SK-N-SH (cell line): ENCODE measurements around the gene TOM1L2. TPM values are rescaled to one million over a fixed set of nuclear protein-coding genes. Genes with fewer than 3 reads are reported as not detected.

Experiments used
- CTCF ChIA-PET: fragments of 300-600, 350-600 bp; formaldehyde crosslinking; extraction: SDS; loops from one replicate; lab custom pipeline; 2021; lab: Yijun Ruan, JAX
- POLR2A ChIA-PET: fragments of 350-600 bp; sonication (Branson Sonifier 250); formaldehyde crosslinking; extraction: SDS; loops from one replicate; lab custom pipeline; 2020; ENCODE audit warnings: antibody characterized with exemption, inconsistent platforms; lab: Yijun Ruan, JAX
- DNase-seq: peaks from one replicate; pipeline ENCODE4 v3.0.0; 2012
- H2AFZ ChIP-seq: fragments of 200-600 bp; sonication (generic); 2 replicates; pipeline ENCODE4 v1.8.1; 2016; ENCODE audit warnings: antibody characterized with exemption, mild to moderate bottlenecking, low read depth
- H3F3A ChIP-seq: fragments of 200-600 bp; sonication (generic); replicated peaks from 2 replicates; pipeline ENCODE3; 2016; ENCODE audit warnings: antibody characterized with exemption, mild to moderate bottlenecking; ENCODE audit not compliant: insufficient read depth
- H3K27ac ChIP-seq, 2 experiments: fragments of 200-500 bp in 1 of 2; fragments of 200-600 bp in 1 of 2; sonication (Bioruptor generic) in 1 of 2; sonication (generic), shearing (Covaris generic) in 1 of 2; 2 replicates each; pipeline versions ENCODE4 v1.5.1 to v1.6.1; 2014 to 2016; ENCODE audit warnings: low read depth in 2 of 2, inconsistent platforms in 1 of 2, low read length in 1 of 2, mild to moderate bottlenecking in 1 of 2, mixed read lengths in 1 of 2
- H3K27me3 ChIP-seq: fragments of 200-600 bp; sonication (generic), shearing (Covaris generic); 2 replicates; pipeline ENCODE4 v1.6.1; 2016; ENCODE audit warnings: mixed run types; ENCODE audit not compliant: insufficient read depth
- H3K36me3 ChIP-seq, 2 experiments: fragments of 200-500 bp in 1 of 2; fragments of 200-600 bp in 1 of 2; sonication (Bioruptor generic) in 1 of 2; sonication (generic) in 1 of 2; replicated peaks in 1 of 2; 2 replicates each; pipeline versions ENCODE3 to v1.5.1; 2014 to 2016; ENCODE audit warnings: low read length in 1 of 2, mild to moderate bottlenecking in 1 of 2; ENCODE audit not compliant: insufficient read depth in 2 of 2, control insufficient read depth in 1 of 2
- H3K4me1 ChIP-seq, 2 experiments: fragments of 200-500 bp in 1 of 2; fragments of 200-600 bp in 1 of 2; sonication (Bioruptor generic) in 1 of 2; sonication (generic), shearing (Covaris generic) in 1 of 2; 2 replicates each; pipeline versions ENCODE4 v1.5.1 to v1.6.1; 2014 to 2016; ENCODE audit warnings: low read depth in 1 of 2, low read length in 1 of 2, mixed run types in 1 of 2; ENCODE audit not compliant: insufficient read depth in 2 of 2, control insufficient read depth in 1 of 2
- H3K4me2 ChIP-seq: fragments of 200-600 bp; sonication (generic), shearing (Covaris generic); 2 replicates; pipeline ENCODE4 v1.6.1; 2017; ENCODE audit warnings: mixed run types
- H3K4me3 ChIP-seq, 2 experiments: fragments of 200-500 bp in 1 of 2; fragments of 200-600 bp in 1 of 2; sonication (Bioruptor generic) in 1 of 2; sonication (generic), shearing (Covaris generic) in 1 of 2; 2 replicates each; pipeline versions ENCODE4 v1.5.1 to v1.8.1; 2014 to 2016; ENCODE audit warnings: low read depth in 2 of 2, inconsistent platforms in 1 of 2, low read length in 1 of 2, mild to moderate bottlenecking in 1 of 2, mixed read lengths in 1 of 2, moderate library complexity in 1 of 2
- H3K79me2 ChIP-seq: fragments of 200-600 bp; sonication (generic); 2 replicates; pipeline ENCODE4 v1.8.1; 2017; ENCODE audit warnings: mild to moderate bottlenecking; ENCODE audit not compliant: insufficient read depth
- H3K9ac ChIP-seq: fragments of 200-600 bp; sonication (generic); 2 replicates; pipeline ENCODE4 v1.6.1; 2017; ENCODE audit warnings: mixed run types
- H3K9me2 ChIP-seq: fragments of 200-600 bp; sonication (generic); 2 replicates; pipeline ENCODE4 v1.6.1; 2017; ENCODE audit warnings: mixed run types
- H3K9me3 ChIP-seq: fragments of 200-600 bp; sonication (generic); 2 replicates; pipeline ENCODE4 v1.6.1; 2017; ENCODE audit warnings: mixed run types, mild to moderate bottlenecking, moderate library complexity
- H4K20me1 ChIP-seq: fragments of 200-600 bp; sonication (generic); 2 replicates; pipeline ENCODE4 v1.6.1; 2017; ENCODE audit warnings: mild to moderate bottlenecking, mixed run types; ENCODE audit not compliant: insufficient read depth
- ELF1 ChIP-seq: IDR thresholded peaks from 2 replicates; pipeline ENCODE4 v1.4.0; 2012
- FOSL2 ChIP-seq: IDR thresholded peaks from 2 replicates; pipeline ENCODE4 v1.4.0; 2012; ENCODE audit warnings: low read depth, mild to moderate bottlenecking, moderate library complexity, borderline replicate concordance
- GATA2 ChIP-seq: sonication (generic); formaldehyde crosslinking; IDR thresholded peaks from 2 replicates; pipeline ENCODE4 v1.5.0; 2020; ENCODE audit warnings: mild to moderate bottlenecking, missing genetic modification reagents
- MXI1 ChIP-seq: IDR thresholded peaks from 2 replicates; pipeline ENCODE4 v1.6.1; 2012; ENCODE audit warnings: mild to moderate bottlenecking, low read depth, low read length, improper control_type of control experiment
- NFIC ChIP-seq: IDR thresholded peaks from 2 replicates; pipeline ENCODE4 v1.4.0; 2012; ENCODE audit warnings: borderline replicate concordance
- RAD21 ChIP-seq: IDR thresholded peaks from 2 replicates; pipeline ENCODE4 v1.6.1; 2012; ENCODE audit warnings: mild to moderate bottlenecking, low read length
- RCOR1 ChIP-seq: fragments of 150-350 bp; IDR thresholded peaks from 2 replicates; pipeline ENCODE4 v1.6.1; 2017; ENCODE audit warnings: antibody characterized with exemption, low read length
- RFX5 ChIP-seq: IDR thresholded peaks from 2 replicates; pipeline ENCODE4 v1.6.1; 2012; ENCODE audit warnings: mild to moderate bottlenecking, improper control_type of control experiment, low read length
- WGBS: methylation state at CpG from one replicate; pipeline ENCODE4 v1.1.6; 2017; ENCODE audit warnings: low lambda C conversion rate; 5-methylcytosine and 5-hydroxymethylcytosine counted together
- polyA plus RNA-seq, 3 experiments: library from polyadenylated mRNA; depleted of rRNA; stranded (reverse); fragments of >200 nt; gene quantifications; 2 replicates each; pipeline ENCODE4 v1.2.3, GENCODE V29; 2012
- TF ChIP-seq, protein P1 (sequence below): fragments of 200-600 bp; sonication (generic); IDR thresholded peaks from 2 replicates; pipeline ENCODE4 v1.6.1; 2017; ENCODE audit warnings: antibody characterized with exemption, mild to moderate bottlenecking, moderate library complexity
- TF ChIP-seq, protein P2 (sequence below): fragments of 150-350 bp; IDR thresholded peaks from 2 replicates; pipeline ENCODE4 v1.6.1; 2016; ENCODE audit warnings: mild to moderate bottlenecking, low read depth, low read length

Gene TOM1L2
- polyA plus RNA-seq, 1 of the 3 experiments (the other 2 are of a cell fraction): 85.4 TPM

DNA sequence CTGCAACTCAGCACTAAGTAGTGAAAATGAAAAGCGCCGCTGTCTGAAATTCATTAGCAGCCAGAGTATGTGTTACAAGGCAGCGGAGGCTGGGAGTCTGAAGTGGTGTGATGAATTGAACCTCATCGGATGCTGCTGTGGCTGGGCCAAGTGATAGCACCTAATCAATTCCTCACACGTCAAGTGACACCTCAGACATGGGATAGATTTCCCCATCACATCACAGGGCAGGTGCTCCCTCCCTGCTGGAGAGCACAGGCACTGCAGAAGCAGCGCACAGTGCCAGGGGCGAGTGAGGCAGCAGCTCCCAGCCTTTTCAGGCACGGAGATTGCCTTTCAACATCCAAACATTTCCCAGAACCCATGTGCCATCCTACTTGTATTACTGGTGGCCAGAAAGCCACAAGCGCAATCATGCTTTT, 32.7 kb upstream of the TOM1L2 start:
- H3K4me2 ChIP-seq: no peak overlapping the region
- no peak overlapping the region for H3K4me3 ChIP-seq
- H3K4me1 ChIP-seq: peaks cover 11 to 30% of the 10 kb centered on the region in 2 experiments; a peak in 3 of 4 replicates
- H3K9ac ChIP-seq: no peak overlapping the region
- H3K27ac ChIP-seq: no peak overlapping the region
- no peaks in the 10 kb centered on the region for H3K9me3 ChIP-seq
- no peaks in the 10 kb centered on the region for H3K9me2 ChIP-seq
- ChIA-PET POLR2A (no interaction called here), CTCF (interaction anchor here (1.4 to 2.9 kb wide), 4 partner anchors 9 to 114 kb away, joined by 3 to 10 read pairs (median 8); no protein-coding TSS in a partner anchor)
- H3K79me2 ChIP-seq: no peaks in the 10 kb centered on the region
- no peaks in the 10 kb centered on the region for H3K36me3 ChIP-seq
- WGBS: 93% methylated on average over 9 of the region's 9 CpGs
- H3K27me3 ChIP-seq: no peaks in the 10 kb centered on the region
- no peak for DNase-seq
- H2AFZ ChIP-seq: no peak overlapping the region
- no peaks in the 10 kb centered on the region for H4K20me1 ChIP-seq
- TF ChIP-seq, protein P1, sequence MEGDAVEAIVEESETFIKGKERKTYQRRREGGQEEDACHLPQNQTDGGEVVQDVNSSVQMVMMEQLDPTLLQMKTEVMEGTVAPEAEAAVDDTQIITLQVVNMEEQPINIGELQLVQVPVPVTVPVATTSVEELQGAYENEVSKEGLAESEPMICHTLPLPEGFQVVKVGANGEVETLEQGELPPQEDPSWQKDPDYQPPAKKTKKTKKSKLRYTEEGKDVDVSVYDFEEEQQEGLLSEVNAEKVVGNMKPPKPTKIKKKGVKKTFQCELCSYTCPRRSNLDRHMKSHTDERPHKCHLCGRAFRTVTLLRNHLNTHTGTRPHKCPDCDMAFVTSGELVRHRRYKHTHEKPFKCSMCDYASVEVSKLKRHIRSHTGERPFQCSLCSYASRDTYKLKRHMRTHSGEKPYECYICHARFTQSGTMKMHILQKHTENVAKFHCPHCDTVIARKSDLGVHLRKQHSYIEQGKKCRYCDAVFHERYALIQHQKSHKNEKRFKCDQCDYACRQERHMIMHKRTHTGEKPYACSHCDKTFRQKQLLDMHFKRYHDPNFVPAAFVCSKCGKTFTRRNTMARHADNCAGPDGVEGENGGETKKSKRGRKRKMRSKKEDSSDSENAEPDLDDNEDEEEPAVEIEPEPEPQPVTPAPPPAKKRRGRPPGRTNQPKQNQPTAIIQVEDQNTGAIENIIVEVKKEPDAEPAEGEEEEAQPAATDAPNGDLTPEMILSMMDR: 0 out of 2 replicates have a peak, but pooled peaks have one; percentile 28
- no peak for TF ChIP-seq FOSL2
- peaks cover 5% of the 10 kb centered on the region for H3F3A ChIP-seq

- DNase-seq: no peak
- no peak overlapping the region for H3K4me3 ChIP-seq
- 87% methylated on average over 8 of the region's 9 CpGs for WGBS
- H4K20me1 ChIP-seq: no peaks in the 10 kb centered on the region
- no peaks in the 10 kb centered on the region for H3K36me3 ChIP-seq
- no peak overlapping the region for H3K9ac ChIP-seq
- H3K4me2 ChIP-seq: no peak overlapping the region
- no peaks in the 10 kb centered on the region for H3K27me3 ChIP-seq
- peaks cover 9 to 32% of the 10 kb centered on the region in 2 experiments; a peak in 3 of 4 replicates for H3K4me1 ChIP-seq
- H2AFZ ChIP-seq: no peak overlapping the region
- no peaks in the 10 kb centered on the region for H3K79me2 ChIP-seq
- H3K27ac ChIP-seq: no peak overlapping the region
- H3K9me2 ChIP-seq: no peaks in the 10 kb centered on the region
- ChIA-PET CTCF (interaction anchor here (0.6 to 2.9 kb wide), 5 partner anchors 9 to 113 kb away, joined by 3 to 10 read pairs (median 6); no protein-coding TSS in a partner anchor), POLR2A (no interaction called here)
- H3K9me3 ChIP-seq: no peaks in the 10 kb centered on the region
- peaks cover 5% of the 10 kb centered on the region for H3F3A ChIP-seq
- TF ChIP-seq RCOR1: no peak
- TF ChIP-seq ELF1: no peak
- TF ChIP-seq NFIC: no peak
- TF ChIP-seq RFX5: no peak
- no peak for TF ChIP-seq MXI1
- no peak for TF ChIP-seq GATA2 (CRISPR knock-in tag)
- TF ChIP-seq RAD21: no peak
- TF ChIP-seq, protein P2, sequence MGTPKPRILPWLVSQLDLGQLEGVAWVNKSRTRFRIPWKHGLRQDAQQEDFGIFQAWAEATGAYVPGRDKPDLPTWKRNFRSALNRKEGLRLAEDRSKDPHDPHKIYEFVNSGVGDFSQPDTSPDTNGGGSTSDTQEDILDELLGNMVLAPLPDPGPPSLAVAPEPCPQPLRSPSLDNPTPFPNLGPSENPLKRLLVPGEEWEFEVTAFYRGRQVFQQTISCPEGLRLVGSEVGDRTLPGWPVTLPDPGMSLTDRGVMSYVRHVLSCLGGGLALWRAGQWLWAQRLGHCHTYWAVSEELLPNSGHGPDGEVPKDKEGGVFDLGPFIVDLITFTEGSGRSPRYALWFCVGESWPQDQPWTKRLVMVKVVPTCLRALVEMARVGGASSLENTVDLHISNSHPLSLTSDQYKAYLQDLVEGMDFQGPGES: no peak
- TF ChIP-seq, all 33 proteins: peak for 0
Measured at GRCh38 chr17:18004345-18004744, 32.1 kb upstream of the TOM1L2 start.
